Measurements from ENCODE around the gene SPP1.

Gene SPP1

GRCh38 chr4:87973283-87974169, 2.0 kb upstream of the SPP1 start:
- peak; percentile 83 for TF ChIP-seq CTCF (conservative IDR thresholded peaks at IDR 0.05; ENCODE audit: low read depth)
- DNase-seq (ENCODE audit: low spot score): peak; percentile 46
- no peak overlapping the region for H3K27ac ChIP-seq
- ChIA-PET POLR2A (ENCODE audit: low non-redundant PET) (no interaction called here), CTCF (interaction anchor here (0.6 to 2.5 kb wide), 13 partner anchors 9 to 709 kb away, joined by 3 to 23 read pairs (median 3); partner anchors contain the start of gene SPARCL1)

GRCh38 chr4:87974856-87975462, 555 bp upstream of the SPP1 start:
- no peak overlapping the region for H3K27ac ChIP-seq
- POLR2A ChIA-PET (ENCODE audit: low non-redundant PET): no interaction called here
- TF ChIP-seq CTCF (conservative IDR thresholded peaks at IDR 0.05; ENCODE audit: low read depth): no peak
- DNase-seq (ENCODE audit: low spot score): no peak
- CTCF ChIA-PET: interaction anchor here (0.9 to 2.5 kb wide), 3 partner anchors 122 to 472 kb away, joined by 3 to 23 read pairs (median 7); no protein-coding TSS in a partner anchor

- DNase-seq (ENCODE audit: low spot score): no peak
- H3K27ac ChIP-seq: no peak overlapping the region
- no peak for TF ChIP-seq CTCF (conservative IDR thresholded peaks at IDR 0.05; ENCODE audit: low read depth)
- ChIA-PET CTCF (no interaction called here), POLR2A (ENCODE audit: low non-redundant PET) (no interaction called here)
These were observed 2.2 kb downstream of the SPP1 start for GRCh38 chr4:87977521-87978278.

- no peak for DNase-seq (ENCODE audit: low spot score)
- no peak for TF ChIP-seq CTCF (conservative IDR thresholded peaks at IDR 0.05; ENCODE audit: low read depth)
- POLR2A ChIA-PET (ENCODE audit: low non-redundant PET): no interaction called here
- no peak overlapping the region for H3K27ac ChIP-seq
- CTCF ChIA-PET: interaction anchor here (2.0 kb wide), 1 partner anchor 126 kb away, joined by 11 read pairs; no protein-coding TSS in a partner anchor
These were observed 3.2 kb downstream of the SPP1 start for GRCh38 chr4:87978681-87979080.

- no peak for DNase-seq (ENCODE audit: low spot score)
- POLR2A ChIA-PET (ENCODE audit: low non-redundant PET): no interaction called here
- CTCF ChIA-PET: interaction anchor here (0.7 to 2.0 kb wide), 2 partner anchors 127 to 131 kb away, joined by 4 to 11 read pairs; no protein-coding TSS in a partner anchor
- TF ChIP-seq CTCF (conservative IDR thresholded peaks at IDR 0.05; ENCODE audit: low read depth): no peak
- no peak overlapping the region for H3K27ac ChIP-seq
These were observed 4.3 kb downstream of the SPP1 start for GRCh38 chr4:87979810-87980209.

- ChIA-PET POLR2A (ENCODE audit: low non-redundant PET) (no interaction called here), CTCF (interaction anchor here (0.9 kb wide), 1 partner anchor 9 kb away, joined by 3 read pairs; no protein-coding TSS in a partner anchor)
- TF ChIP-seq CTCF (conservative IDR thresholded peaks at IDR 0.05; ENCODE audit: low read depth): no peak
- DNase-seq (ENCODE audit: low spot score): no peak
- H3K27ac ChIP-seq: no peak overlapping the region
These were observed 6.0 kb downstream of the SPP1 start for GRCh38 chr4:87981486-87981885.
